GM18520 (cell line): Measurements from ENCODE around the gene ASPM.
"Not testable (repeated sequence)": the region's sequence is repeated elsewhere in the genome, so short reads cannot be mapped to it uniquely, and the experiment has no call there.

Experiments
- ATAC-seq: cut with Tn5 transposase; IDR thresholded peaks from one replicate; pipeline ENCODE4 v1.9.1; 2021; ENCODE audit not compliant: unreplicated experiment

Gene ASPM

GRCh38 chr1:197145446-197146024 is 934 bp downstream of the ASPM start:
- no peak for ATAC-seq

DNA sequence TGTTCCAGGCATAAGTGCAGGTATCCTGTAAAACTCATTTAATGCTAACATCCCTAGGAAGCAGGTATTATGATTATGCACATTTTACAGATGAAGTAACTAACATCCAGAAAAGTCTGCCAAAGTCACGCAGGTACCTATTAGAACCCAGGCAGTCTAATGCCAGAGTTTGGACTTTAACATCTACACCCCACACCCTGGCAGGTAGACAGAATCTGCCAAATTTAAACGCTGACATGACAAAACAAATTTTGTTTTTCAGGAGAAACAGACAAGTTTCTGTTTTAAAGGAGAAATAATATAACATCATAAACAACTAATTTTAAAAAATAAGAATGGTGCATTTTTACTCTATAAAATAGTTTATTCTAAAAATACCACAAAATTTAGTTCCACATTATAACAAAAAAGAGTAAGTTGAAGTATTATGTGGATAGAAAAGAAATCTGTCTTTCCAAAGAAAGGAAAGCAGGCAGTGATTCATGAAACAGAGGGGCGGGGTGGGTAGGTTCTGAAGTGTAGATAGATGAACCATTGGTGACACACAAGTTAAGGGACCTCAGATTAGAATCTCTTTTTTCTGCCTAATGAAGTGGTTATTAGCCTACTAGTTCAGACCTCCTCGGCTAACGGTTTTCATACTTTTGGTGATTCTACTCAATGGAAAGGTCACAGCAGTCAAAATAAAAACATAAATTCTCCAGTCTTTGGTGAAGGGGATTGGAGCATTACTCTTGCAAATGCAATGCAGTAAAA is 1.7 kb downstream of the ASPM start:
- no peak for ATAC-seq

- no peak for ATAC-seq
Measured at GRCh38 chr1:197143276-197143675, 3.2 kb downstream of the ASPM start.

DNA sequence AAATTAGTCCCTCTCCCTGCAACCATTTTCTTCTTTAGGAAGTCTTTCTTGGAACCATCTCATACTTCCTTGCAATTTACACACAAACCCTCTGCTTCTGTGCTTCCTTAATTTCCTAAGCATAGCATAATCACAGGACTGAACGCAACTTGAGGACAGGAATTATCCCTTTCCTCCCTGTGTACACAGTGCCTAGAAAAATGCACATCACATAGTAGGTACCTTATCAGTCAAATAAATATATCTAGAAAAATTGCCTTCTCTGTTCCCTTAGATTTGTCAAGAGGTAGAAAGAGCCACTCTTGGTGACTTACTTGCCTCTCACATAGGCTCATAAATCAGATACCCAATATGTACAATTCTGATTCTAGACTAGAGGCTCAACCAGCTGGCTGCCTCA is 4.9 kb downstream of the ASPM start:
- ATAC-seq = no peak

DNA sequence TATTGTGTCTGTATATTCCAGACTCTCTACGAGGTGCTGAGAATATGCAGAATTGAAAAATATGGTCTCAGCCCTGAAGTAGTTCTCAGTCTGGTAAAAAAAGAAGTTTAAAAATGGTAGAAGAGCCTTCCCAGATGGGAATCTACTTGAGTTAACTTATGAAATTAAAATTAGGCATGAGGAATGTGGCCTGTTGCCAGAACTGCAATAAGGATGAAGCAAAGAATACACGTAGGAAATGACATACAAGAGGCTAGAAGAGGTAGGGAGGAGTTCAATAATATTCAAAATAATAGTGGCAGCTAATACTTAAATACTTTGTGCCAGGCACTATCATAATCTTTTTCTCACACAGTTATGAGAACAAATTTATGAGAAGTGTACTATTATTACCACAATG is 6.3 kb downstream of the ASPM start:
- no peak for ATAC-seq

DNA sequence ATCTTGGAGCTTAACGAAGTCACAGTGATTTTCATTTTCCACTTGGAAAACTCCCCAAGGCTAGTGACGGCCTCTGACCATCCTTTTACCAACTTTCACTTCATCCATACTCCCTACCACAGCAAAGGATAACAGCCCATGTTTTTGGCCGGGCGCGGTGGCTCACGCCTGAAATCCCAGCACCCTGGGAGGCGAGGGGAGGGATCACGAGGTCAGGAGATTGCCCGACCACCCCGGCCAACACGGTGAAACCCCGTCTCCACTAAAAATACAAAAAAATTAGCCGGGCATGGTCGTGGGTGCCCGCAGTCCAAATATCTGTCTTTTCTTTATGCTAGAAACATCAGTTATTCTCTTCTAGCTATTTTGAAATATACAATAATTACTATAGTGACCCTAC is 7.3 kb downstream of the ASPM start:
- no peak for ATAC-seq

GRCh38 chr1:197137322-197137721 is 9.1 kb downstream of the ASPM start:
- no peak for ATAC-seq

- ATAC-seq = no peak
Measured at GRCh38 chr1:197130677-197131304, 15.7 kb downstream of the ASPM start.

GRCh38 chr1:197129698-197130097 is 16.8 kb downstream of the ASPM start:
- no peak for ATAC-seq

DNA sequence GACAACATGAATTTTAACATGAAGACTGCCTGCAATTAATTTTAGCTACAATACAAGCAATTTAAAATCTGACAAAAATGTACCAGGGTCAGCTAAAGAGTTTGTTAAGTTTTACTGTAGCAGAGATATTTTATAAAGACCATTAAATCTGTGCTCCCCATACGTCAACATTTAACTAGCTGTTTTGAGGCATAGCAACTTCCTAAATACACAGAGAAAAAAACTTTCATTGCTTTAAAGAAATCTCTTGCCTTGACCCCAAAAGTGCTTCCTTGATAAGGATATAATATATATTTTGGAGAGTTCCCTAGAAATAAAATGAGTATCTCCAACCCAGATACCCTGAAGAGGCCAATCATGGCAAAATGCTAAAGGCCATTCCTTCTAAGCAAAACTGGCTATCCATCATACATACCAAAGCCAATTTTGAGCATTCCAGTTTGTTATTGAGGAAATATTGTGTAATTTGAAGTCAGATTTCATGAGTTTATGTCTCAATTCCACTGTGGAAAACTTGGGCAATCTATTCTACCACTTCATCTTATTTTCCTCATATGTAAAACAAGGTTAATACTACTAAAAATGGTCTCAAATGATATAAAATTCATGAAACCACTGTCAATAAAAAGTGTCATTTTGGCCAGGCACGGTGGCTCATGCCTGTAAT is 19.1 kb downstream of the ASPM start:
- no peak for ATAC-seq

DNA sequence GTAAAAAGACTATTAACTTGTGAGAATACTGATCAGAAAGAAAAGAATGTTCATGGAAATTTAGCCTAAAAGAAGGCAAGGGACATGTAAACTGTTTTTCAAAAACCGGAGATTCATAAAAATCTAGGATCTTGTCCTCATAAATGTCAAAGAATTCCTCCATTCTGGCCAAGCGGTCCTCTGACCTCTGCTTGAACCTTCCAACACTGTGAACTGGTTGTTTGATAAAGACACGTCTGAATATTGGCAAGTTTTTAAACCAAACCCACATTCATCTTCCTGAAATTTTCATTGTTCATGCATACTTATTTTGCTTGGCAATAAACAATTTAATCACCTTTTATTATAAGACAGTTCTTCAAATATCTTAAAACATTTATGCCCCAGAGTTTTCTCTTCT is 19.8 kb downstream of the ASPM start:
- no peak for ATAC-seq

DNA sequence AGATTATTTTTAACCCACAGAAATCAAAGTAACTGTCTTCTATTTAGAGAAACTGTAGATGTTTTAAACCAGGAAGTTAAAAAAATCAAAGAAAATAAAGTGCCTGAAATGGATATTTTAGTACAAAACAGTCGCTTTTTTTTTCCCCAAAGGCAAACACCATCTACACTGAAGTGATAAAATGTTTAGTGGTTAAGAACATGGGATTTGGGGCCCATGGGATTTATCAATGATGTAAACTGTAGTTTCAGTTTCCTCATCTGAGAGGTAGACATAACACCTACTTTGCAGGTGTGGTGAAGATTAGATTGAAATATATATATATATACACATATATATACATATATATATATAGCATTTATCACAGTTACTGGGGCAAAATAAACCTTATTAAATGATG is 22.1 kb downstream of the ASPM start:
- no peak for ATAC-seq

- ATAC-seq = no peak
Measured at GRCh38 chr1:197116156-197116555, 30.3 kb downstream of the ASPM start.

DNA sequence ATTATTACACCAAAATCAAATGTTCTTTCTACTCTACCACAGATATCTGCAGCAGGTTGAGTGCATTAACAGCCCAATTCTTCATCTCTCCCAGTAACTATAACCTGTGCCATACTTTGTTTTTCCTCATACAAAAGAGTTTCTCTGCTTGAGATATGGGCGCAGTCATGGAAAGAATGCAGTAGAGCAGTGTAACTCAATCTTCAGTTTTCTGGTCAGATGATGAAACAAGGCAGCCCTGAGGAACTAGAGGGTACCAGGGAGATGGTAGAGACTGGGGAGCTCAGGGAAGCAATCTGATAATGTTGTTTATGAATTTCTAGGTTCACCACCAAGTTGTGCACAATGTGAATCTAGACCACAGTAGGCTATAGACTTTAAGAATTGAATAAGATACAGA is 39.6 kb downstream of the ASPM start:
- ATAC-seq = no peak

DNA sequence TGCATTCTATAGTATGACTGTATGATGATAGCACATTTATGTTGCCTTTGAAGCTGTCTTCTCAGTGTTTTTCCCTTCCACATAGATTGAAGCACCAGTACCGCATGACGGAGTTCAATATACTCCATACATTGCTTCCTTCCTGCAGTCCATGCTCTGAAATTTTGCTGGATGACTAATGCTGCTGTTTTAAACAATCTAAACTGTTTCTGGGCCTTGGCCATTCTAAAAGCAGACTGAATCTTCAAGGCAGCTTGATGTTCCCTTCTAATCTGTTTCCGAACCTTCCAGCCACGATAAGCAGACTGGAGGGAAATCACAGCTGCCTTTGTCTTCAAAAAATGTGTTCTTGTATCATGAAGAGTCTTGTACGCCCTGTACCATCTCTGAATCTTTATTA is 43.2 kb downstream of the ASPM start:
- no peak for ATAC-seq

GRCh38 chr1:197101978-197102377 is 44.5 kb downstream of the ASPM start:
- ATAC-seq = no peak

DNA sequence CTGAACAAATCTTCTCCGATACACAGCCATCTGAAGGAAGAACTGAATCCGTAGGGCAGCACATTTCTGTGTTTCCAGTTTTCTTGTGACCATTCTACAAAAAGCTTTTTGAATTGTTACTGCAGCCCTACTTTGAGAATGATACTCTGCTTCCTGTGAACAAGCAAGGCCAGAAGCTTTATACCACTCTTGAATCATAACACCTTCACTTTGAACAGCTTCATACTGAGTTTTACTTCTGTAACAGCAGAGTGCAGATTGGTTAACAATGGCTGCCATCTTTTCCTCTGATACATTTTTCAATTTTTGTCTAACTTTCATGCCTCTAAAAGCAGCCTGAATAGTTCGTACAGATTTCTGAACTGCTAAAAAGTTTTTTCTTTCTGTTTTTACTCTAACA is 45.8 kb downstream of the ASPM start:
- ATAC-seq = no peak

DNA sequence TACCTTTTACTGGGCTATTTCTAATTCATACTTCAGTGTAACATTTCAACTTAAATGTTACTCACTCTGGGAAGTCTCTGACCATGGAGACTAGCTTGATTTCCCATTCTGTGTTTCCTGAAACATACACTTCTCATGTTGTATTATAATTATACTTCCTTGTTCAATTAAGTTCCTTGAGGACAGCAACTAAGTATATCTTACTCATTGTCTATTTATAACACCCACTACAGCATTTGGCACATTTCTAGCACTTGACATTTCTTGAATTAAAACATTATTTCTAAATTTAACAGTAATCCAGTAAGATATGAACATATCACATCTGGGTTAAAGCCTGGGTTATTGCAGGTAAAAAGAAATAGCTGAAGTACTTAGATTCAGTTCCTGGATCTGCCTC is 47.0 kb downstream of the ASPM start:
- ATAC-seq = no peak

DNA sequence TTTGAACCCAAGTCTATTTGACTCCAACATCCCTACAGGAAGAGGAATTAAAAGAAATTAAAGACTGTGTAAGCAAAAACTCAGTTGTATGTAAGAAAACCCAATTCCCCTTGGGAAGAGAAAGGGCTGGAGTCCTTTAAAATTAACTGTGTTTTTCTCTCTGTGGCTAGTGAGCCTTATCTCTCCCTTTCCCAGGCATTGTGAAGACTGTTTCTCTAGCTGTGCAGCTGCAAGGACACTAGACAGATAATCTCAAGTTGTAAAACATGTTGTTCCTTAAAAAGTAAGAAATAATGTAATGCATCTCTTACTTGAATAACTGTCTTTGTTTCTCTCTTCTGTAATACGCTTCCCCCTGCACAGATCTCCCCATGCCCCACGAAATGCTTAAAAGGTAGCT is 49.5 kb downstream of the ASPM start:
- ATAC-seq = not testable (repeated sequence)

GRCh38 chr1:197096137-197096536 is 50.3 kb downstream of the ASPM start:
- no peak for ATAC-seq

GRCh38 chr1:197093226-197093885 is 53.1 kb downstream of the ASPM start:
- ATAC-seq = no peak
